ENCODE data around the gene ACSL5. TPM values are rescaled to one million over a fixed set of nuclear protein-coding genes. Genes with fewer than 3 reads are reported as not detected.
"Not testable (repeated sequence)": the region's sequence is repeated elsewhere in the genome, so short reads cannot be mapped to it uniquely, and the experiment has no call there.

Gene ACSL5
- total RNA-seq, 4 donors from 2014 or later, result 6.8 to 17.0 (median 10.0) TPM

DNA sequence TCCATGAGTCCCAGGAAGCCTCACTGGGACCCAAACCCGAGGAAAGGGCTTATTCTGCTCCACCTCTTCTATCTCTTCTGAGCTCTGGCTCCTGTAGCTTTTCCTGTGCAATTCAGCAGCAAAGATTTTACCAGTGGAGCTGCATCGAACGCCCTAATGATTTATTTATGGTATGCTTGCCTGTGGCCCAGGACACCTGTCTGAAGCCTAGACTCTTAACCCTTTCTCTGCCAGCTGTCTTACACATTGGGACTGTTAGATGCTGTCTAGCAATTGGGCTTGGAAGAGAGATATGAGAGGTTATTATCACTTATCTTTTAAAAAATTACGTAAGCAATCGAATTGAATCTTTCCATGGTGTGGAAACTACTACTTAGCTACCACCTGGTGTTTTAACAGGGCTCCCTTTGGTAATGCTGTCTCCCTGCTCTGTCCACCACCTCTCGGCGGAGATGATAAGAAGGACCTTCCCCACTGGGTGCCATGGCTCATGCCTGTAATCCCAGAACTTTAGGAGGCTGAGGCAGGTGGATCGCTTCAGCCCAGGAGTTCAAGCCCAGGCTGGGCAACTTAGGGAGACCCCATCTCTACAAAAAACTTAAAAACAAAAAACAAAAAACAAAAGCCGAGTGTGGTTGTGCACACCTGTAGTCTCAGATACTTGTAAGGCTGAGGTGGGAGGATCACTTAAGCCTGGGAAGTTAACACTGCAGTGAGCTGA is 8.8 kb downstream of the ACSL5 start:
- WGBS, 2 donors, result 61 to 74% methylated on average over 9 of the region's 9 CpGs
- H3K27ac ChIP-seq, result no peak overlapping the region
- H3K4me1 ChIP-seq, result no peaks in the 10 kb centered on the region
- TF ChIP-seq, protein P1, sequence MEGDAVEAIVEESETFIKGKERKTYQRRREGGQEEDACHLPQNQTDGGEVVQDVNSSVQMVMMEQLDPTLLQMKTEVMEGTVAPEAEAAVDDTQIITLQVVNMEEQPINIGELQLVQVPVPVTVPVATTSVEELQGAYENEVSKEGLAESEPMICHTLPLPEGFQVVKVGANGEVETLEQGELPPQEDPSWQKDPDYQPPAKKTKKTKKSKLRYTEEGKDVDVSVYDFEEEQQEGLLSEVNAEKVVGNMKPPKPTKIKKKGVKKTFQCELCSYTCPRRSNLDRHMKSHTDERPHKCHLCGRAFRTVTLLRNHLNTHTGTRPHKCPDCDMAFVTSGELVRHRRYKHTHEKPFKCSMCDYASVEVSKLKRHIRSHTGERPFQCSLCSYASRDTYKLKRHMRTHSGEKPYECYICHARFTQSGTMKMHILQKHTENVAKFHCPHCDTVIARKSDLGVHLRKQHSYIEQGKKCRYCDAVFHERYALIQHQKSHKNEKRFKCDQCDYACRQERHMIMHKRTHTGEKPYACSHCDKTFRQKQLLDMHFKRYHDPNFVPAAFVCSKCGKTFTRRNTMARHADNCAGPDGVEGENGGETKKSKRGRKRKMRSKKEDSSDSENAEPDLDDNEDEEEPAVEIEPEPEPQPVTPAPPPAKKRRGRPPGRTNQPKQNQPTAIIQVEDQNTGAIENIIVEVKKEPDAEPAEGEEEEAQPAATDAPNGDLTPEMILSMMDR (IDR thresholded peaks at IDR 0.05), result no peak
- TF ChIP-seq POLR2A (IDR thresholded peaks at IDR 0.05), result no peak
- H3K9me3 ChIP-seq, result no peaks in the 10 kb centered on the region
- no peaks in the 10 kb centered on the region for H3K36me3 ChIP-seq
- H3K4me3 ChIP-seq (replicated peaks in 1 of 3), result no peak overlapping the region
- no peaks in the 10 kb centered on the region for H3K27me3 ChIP-seq
- DNase-seq, result no peak
- intact Hi-C loops (cut with DNase I), result no loop called here

DNA sequence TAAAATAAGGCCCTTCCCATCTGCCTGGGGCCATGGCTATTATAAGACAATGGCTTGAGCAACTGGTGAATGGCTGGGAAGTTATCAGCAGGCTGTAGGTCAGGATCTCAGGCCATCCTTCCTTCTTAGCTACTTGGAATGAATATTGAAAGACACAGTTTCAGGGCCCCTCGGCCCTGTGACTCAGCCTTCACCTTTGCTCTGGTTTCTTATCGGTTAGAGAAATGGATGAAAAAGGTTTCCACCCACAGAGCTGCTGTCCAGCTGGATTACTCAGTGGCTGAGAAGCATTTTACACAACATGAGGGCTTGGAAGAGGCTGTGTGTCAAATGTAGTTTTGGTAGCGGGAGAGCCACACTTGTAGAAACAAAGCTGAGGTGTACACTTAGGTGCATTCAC is 9.4 kb downstream of the ACSL5 start:
- Histone ChIP-seq H3K9me3 (no peaks in the 10 kb centered on the region), H3K36me3 (no peaks in the 10 kb centered on the region), H3K27me3 (no peaks in the 10 kb centered on the region), H3K4me1 (no peaks in the 10 kb centered on the region), H3K4me3 (replicated peaks in 1 of 3) (no peak overlapping the region), H3K27ac (no peak overlapping the region)
- DNase-seq, result no peak
- WGBS, 2 donors, result 72 to 75% methylated on average over 3 of the region's 3 CpGs
- intact Hi-C loops (cut with DNase I), result no loop called here
- TF ChIP-seq, protein P1 (IDR thresholded peaks at IDR 0.05), result no peak

- DNase-seq, result no peak
- H3K27ac ChIP-seq, result no peak overlapping the region
- H3K9me3 ChIP-seq, result no peaks in the 10 kb centered on the region
- H3K27me3 ChIP-seq, result no peaks in the 10 kb centered on the region
- no peak overlapping the region for H3K4me3 ChIP-seq (replicated peaks in 1 of 3)
- no peaks in the 10 kb centered on the region for H3K4me1 ChIP-seq
- intact Hi-C loops (cut with DNase I), result no loop called here
- no peaks in the 10 kb centered on the region for H3K36me3 ChIP-seq
- 81 to 86% methylated on average over 2 of the region's 2 CpGs for WGBS, 2 donors
- no peak for TF ChIP-seq POLR2A (IDR thresholded peaks at IDR 0.05)
- TF ChIP-seq, protein P1 (IDR thresholded peaks at IDR 0.05), result no peak
These were observed 10.2 kb downstream of the ACSL5 start for GRCh38 chr10:112384141-112384540.

GRCh38 chr10:112385201-112385600 is 11.3 kb downstream of the ACSL5 start:
- H3K9me3 ChIP-seq, result no peaks in the 10 kb centered on the region
- intact Hi-C loops (cut with DNase I), result no loop called here

DNA sequence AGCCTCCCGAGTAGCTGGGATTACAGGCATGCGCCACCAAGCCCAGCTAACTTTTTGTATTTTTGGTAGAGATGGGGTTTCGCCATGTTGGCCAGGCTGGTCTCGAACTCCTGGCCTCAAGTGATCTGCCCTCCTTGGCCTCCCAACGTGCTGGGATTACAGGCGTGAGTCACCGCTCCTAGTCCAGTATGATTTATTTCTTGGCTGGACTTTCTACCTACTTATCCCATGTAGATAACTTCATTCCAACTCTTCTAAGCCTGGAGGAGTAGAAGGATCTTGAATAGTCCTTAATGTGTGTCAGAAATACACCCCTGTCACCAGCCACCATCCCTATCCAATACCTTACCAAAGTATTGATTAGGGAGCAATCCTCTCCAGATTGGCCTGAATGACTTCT is 14.1 kb downstream of the ACSL5 start:
- H3K27ac ChIP-seq, result not testable (repeated sequence)

More at GRCh38 chr10:112385201-112385600, 11.3 kb downstream of the ACSL5 start:
- H3K36me3 ChIP-seq, result no peaks in the 10 kb centered on the region
- H3K4me1 ChIP-seq, result no peaks in the 10 kb centered on the region
- no peak overlapping the region for H3K4me3 ChIP-seq (replicated peaks in 1 of 3)
- 88 to 90% methylated on average over 4 of the region's 4 CpGs for WGBS, 2 donors
- DNase-seq, result no peak
- no peak overlapping the region for H3K27ac ChIP-seq
- H3K27me3 ChIP-seq, result no peaks in the 10 kb centered on the region
- TF ChIP-seq, protein P1 (IDR thresholded peaks at IDR 0.05), result no peak
- no peak for TF ChIP-seq POLR2A (IDR thresholded peaks at IDR 0.05)

More for the DNA sequence above, 14.1 kb downstream of the ACSL5 start:
- DNase-seq; H3K27me3 ChIP-seq; H3K4me3 ChIP-seq (replicated peaks in 1 of 3); H3K9me3 ChIP-seq; intact Hi-C loops (cut with DNase I); H3K36me3 ChIP-seq; H3K4me1 ChIP-seq: not testable (repeated sequence)
- 88 to 90% methylated on average over 7 of the region's 7 CpGs for WGBS, 2 donors
